Liver (tissue), 3 donors: ENCODE results near the gene DIP2C.

Experiments used
- CTCF ChIP-seq: fragments of 150-350 bp; IDR thresholded peaks from 2 replicates; pipeline ENCODE4 v1.5.1; 2017; ENCODE audit warnings: improper control_type of control experiment, low read depth, low read length; ENCODE audit not compliant: missing input control
- HNF4G ChIP-seq: IDR thresholded peaks from 2 replicates; pipeline ENCODE4 v1.6.1; 2016; ENCODE audit warnings: antibody characterized with exemption
- MAX ChIP-seq: IDR thresholded peaks from 2 replicates; pipeline ENCODE4 v1.6.1; 2016; ENCODE audit warnings: antibody characterized with exemption
- RAD21 ChIP-seq, 2 donors: IDR thresholded peaks; 2 replicates each; pipeline ENCODE4 v1.6.1; 2016; ENCODE audit warnings: antibody characterized with exemption in 2 of 2, mild to moderate bottlenecking in 2 of 2
- REST ChIP-seq: IDR thresholded peaks from 2 replicates; pipeline ENCODE4 v1.6.1; 2016; ENCODE audit warnings: antibody characterized with exemption, mild to moderate bottlenecking
- YY1 ChIP-seq: IDR thresholded peaks from 2 replicates; pipeline ENCODE4 v1.6.1; 2016; ENCODE audit warnings: antibody characterized with exemption, mild to moderate bottlenecking
- ZBTB33 ChIP-seq: IDR thresholded peaks from 2 replicates; pipeline ENCODE4 v1.6.1; 2016; ENCODE audit warnings: antibody characterized with exemption
- donor health status: healthy.
- donor health status: healthy.

GRCh38 chr10:680745-681144, 8.7 kb downstream of the DIP2C start:
- TF ChIP-seq CTCF (no peak), RAD21 (IDR thresholded peaks at IDR 0.05) (no peak), HNF4G (no peak), YY1 (no peak), ZBTB33 (no peak), REST (no peak), MAX (no peak)
